Hippocampal formation (tissue), 2 donors: ENCODE data around the gene SEC61B.

Source experiments
- DNase-seq, 2 donors: peaks; one replicate each; lab custom pipeline; 2025; lab: John Stamatoyannopoulos, UW

The SEC61B gene

GRCh38 chr9:99274016-99274415, 51.9 kb downstream of the SEC61B start:
- no peak for DNase-seq

DNA sequence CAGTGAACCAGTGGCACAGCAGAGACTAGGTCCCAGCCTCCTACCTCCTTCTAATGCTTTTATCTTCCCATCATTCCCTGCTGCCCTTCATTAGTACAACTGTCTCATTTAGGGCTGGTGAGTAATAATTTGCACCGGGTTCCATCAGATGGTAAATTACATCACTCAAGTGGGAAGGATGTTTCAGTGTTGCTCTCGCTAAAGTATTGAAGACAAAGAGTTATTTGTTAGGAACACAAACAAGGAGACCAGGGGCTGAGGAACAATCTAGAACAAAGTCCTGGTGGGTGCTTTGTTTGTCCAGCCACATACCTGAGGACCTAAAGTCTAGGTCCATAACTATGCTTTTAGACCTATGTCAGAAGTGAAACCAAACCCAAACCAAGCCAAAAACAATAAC, 52.4 kb downstream of the SEC61B start:
- DNase-seq, result no peak
